IPS-20b (cell line): ENCODE results near the gene AMFR.

Experiments
- H3K27ac ChIP-seq: one replicate; pipeline ENCODE4 v1.5.1; 2013; ENCODE audit warnings: low read length
- H3K27me3 ChIP-seq: 2 replicates; pipeline ENCODE4 v1.6.1; 2013; ENCODE audit warnings: mild to moderate bottlenecking, low read length, inconsistent platforms; ENCODE audit not compliant: insufficient read depth
- H3K36me3 ChIP-seq: 2 replicates; pipeline ENCODE4 v1.6.1; 2013; ENCODE audit warnings: low read depth, mild to moderate bottlenecking, inconsistent platforms, low read length, moderate library complexity; ENCODE audit not compliant: insufficient read depth
- H3K4me1 ChIP-seq: 2 replicates; pipeline ENCODE4 v1.6.1; 2013; ENCODE audit warnings: mild to moderate bottlenecking, control low read depth, inconsistent platforms, low read length, moderate library complexity; ENCODE audit not compliant: insufficient read depth
- H3K4me3 ChIP-seq: 2 replicates; pipeline ENCODE4 v1.5.1; 2013; ENCODE audit warnings: mild to moderate bottlenecking, low read length, inconsistent platforms
- H3K9ac ChIP-seq: 2 replicates; pipeline ENCODE4 v1.6.1; 2013; ENCODE audit warnings: low read depth, mild to moderate bottlenecking, inconsistent platforms, low read length, moderate library complexity
- H3K9me3 ChIP-seq: 2 replicates; pipeline ENCODE4 v1.6.1; 2013; ENCODE audit warnings: mild to moderate bottlenecking, low read depth, low read length, inconsistent platforms; ENCODE audit not compliant: insufficient read depth

Gene AMFR

GRCh38 chr16:56357765-56358322, 67.5 kb downstream of the AMFR start:
- peaks cover 7% of the 10 kb centered on the region for H3K36me3 ChIP-seq
- H3K9ac ChIP-seq = no peak overlapping the region
- H3K4me1 ChIP-seq = peaks cover 18% of the 10 kb centered on the region; the same call in 1 of the 2 replicates
- H3K27me3 ChIP-seq = no peaks in the 10 kb centered on the region
- H3K27ac ChIP-seq = no peak overlapping the region
- H3K9me3 ChIP-seq = no peaks in the 10 kb centered on the region
- no peak overlapping the region for H3K4me3 ChIP-seq

DNA sequence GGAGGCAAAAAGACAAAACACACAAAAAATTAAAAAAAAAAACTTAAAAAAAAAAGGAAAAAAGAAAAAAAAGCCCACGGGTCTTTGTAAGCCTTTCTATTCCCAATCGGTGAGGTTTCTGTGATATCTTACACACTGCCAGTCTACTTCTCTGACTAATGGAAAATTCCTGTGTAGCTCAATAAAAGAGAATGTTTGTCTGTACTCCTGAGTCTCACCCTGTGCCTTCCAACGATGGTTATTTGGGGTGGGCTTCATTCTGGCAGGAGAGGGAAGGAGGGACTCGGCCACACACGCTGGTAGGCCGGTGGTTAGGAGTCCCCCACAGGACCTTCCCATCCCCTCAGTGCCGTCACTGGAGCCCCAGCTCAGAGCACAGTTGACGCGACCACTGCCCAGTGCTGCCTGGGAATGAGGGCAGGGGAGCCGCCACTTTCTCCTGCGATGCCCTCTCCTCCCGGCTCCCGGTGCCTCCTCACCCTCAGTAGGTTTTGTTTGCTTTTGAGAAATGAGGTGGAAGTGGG, 68.0 kb downstream of the AMFR start:
- Histone ChIP-seq H3K27ac (no peak overlapping the region), H3K27me3 (no peaks in the 10 kb centered on the region), H3K9ac (peak overlapping the region; percentile 52; the same call in 1 of the 2 replicates), H3K36me3 (peaks cover 4% of the 10 kb centered on the region), H3K4me1 (peaks cover 18% of the 10 kb centered on the region; the same call in 1 of the 2 replicates), H3K9me3 (no peaks in the 10 kb centered on the region), H3K4me3 (peak overlapping the region; percentile 57; the same call in 1 of the 2 replicates)

- Histone ChIP-seq H3K9me3 (no peaks in the 10 kb centered on the region), H3K4me1 (peaks cover 18% of the 10 kb centered on the region; the same call in 1 of the 2 replicates), H3K27me3 (no peaks in the 10 kb centered on the region), H3K4me3 (peak overlapping the region; percentile 57; the same call in 1 of the 2 replicates), H3K9ac (peak overlapping the region; percentile 52; the same call in 1 of the 2 replicates), H3K27ac (no peak overlapping the region), H3K36me3 (no peaks in the 10 kb centered on the region)
Measured at GRCh38 chr16:56356276-56357240, 68.8 kb downstream of the AMFR start.

GRCh38 chr16:56355786-56356275, 69.5 kb downstream of the AMFR start:
- Histone ChIP-seq H3K4me3 (peak overlapping the region; percentile 57; the same call in 1 of the 2 replicates), H3K4me1 (peaks cover 18% of the 10 kb centered on the region; the same call in 1 of the 2 replicates), H3K27ac (no peak overlapping the region), H3K9ac (peak overlapping the region; percentile 4; the same call in 1 of the 2 replicates), H3K36me3 (no peaks in the 10 kb centered on the region), H3K27me3 (no peaks in the 10 kb centered on the region), H3K9me3 (no peaks in the 10 kb centered on the region)

DNA sequence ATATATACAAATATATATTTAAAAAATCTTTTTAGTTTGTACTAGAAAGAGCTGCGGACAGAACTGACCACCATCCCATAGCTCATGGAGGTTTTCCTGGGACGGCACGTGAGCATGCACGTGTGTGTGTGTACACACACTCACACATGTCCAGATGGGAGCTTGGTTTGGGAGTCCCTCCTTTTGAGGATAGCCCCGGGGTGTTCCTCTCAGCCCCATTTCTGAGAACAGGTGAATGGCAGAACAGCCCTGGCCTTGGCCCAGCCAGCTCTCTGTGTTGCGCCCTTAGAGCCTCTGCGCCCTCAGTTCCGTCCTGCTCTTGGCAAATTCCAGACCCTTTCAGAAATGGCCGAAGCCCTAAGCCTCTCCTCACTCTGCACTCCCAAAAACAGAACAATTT, 70.1 kb downstream of the AMFR start:
- Histone ChIP-seq H3K9me3 (no peaks in the 10 kb centered on the region), H3K4me3 (no peak overlapping the region), H3K9ac (no peak overlapping the region), H3K36me3 (no peaks in the 10 kb centered on the region), H3K27me3 (no peaks in the 10 kb centered on the region), H3K27ac (no peak overlapping the region), H3K4me1 (peaks cover 18% of the 10 kb centered on the region; the same call in 1 of the 2 replicates)

DNA sequence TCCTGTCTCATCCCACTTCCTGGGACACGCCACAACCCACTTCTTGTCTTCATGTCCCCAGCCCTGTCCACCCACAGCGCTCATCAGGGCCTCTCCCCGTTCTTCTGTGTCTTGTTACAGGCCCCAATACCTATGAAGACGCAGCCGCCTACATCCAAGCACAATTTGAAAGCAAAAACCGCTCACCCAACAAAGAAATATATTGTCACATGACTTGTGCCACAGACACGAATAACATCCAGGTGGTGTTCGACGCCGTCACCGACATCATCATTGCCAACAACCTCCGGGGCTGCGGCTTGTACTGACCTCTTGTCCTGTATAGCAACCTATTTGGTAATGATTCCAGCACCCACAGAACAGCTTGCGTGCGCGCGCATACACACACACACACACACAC, 70.6 kb downstream of the AMFR start:
- Histone ChIP-seq H3K4me3 (no peak overlapping the region), H3K27ac (no peak overlapping the region), H3K9ac (no peak overlapping the region), H3K9me3 (no peaks in the 10 kb centered on the region), H3K4me1 (peaks cover 18% of the 10 kb centered on the region; the same call in 1 of the 2 replicates), H3K27me3 (no peaks in the 10 kb centered on the region), H3K36me3 (no peaks in the 10 kb centered on the region)

DNA sequence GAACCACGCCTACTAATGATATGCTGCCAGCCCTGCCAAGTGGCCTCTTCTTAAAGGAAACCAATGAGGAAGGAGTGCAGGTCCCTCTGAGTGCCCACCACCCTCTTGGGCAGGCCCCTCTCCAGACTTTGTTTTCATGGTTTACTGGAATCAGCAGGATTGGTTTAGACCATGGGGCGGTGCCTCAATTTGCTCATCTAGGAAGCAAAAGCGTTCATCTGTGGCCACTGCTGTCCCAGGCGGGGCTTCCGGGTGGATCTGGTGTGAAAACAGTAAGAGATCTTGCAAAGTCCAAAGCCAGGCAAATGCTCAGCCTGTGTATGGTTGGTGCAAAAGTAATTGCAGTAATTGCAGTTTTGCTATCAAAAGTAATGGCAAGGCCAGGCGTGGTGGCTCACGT, 71.3 kb downstream of the AMFR start:
- Histone ChIP-seq H3K4me1 (peaks cover 18% of the 10 kb centered on the region; the same call in 1 of the 2 replicates), H3K36me3 (no peaks in the 10 kb centered on the region), H3K9me3 (no peaks in the 10 kb centered on the region), H3K4me3 (no peak overlapping the region), H3K27me3 (no peaks in the 10 kb centered on the region), H3K9ac (no peak overlapping the region), H3K27ac (no peak overlapping the region)

DNA sequence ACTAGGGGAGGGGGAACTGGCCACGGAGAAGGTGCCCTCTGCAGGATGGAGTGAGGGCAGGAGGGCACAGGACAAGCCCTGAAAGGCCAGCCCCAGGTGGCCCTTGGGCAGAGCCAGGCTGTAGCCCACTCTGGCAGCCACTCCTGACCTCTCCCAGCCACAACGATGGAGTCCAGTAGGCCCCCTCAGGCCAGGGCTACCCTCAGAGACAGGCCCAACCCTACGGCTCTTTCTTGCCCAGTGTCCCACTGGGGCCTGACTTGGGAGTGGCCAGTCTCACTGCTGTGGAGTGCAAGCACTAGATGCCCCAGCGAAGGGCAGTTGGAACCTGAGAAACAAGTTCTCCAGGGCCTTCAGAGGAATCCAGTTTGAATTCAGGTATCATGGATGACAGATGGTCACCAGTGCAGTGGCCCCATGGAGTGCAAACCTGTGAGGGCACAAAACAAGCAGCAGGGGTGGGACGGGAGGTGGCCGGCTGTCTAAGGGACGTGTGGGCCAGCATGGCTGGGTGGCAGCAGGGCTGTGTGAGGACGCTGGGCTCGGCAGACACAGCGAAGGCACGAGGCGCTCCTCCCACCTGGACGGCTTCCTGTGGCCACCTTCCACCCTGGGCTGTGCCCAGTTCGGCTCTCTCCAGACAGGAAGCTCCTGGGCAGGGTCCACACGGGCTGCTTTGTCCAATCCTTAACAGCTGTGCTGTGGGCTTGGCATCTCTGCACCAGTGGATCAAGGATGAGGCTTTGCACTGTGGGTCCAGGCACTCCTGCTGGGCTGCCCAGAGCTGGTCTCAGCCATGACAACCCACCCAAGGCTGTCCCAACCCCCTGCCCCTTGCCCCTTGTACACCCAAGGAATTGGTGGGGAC, 72.1 kb downstream of the AMFR start:
- no peaks in the 10 kb centered on the region for H3K27me3 ChIP-seq
- H3K36me3 ChIP-seq = no peaks in the 10 kb centered on the region
- H3K4me3 ChIP-seq = no peak overlapping the region

GRCh38 chr16:56352351-56353053, 72.8 kb downstream of the AMFR start:
- Histone ChIP-seq H3K9ac (no peak overlapping the region), H3K9me3 (no peaks in the 10 kb centered on the region), H3K4me1 (peaks cover 13% of the 10 kb centered on the region; the same call in 1 of the 2 replicates), H3K36me3 (no peaks in the 10 kb centered on the region), H3K27me3 (no peaks in the 10 kb centered on the region), H3K4me3 (no peak overlapping the region), H3K27ac (no peak overlapping the region)

More for the DNA sequence above, 72.1 kb downstream of the AMFR start:
- H3K27ac ChIP-seq = no peak overlapping the region
- no peaks in the 10 kb centered on the region for H3K9me3 ChIP-seq
- peaks cover 18% of the 10 kb centered on the region; the same call in 1 of the 2 replicates for H3K4me1 ChIP-seq
- H3K9ac ChIP-seq = no peak overlapping the region

DNA sequence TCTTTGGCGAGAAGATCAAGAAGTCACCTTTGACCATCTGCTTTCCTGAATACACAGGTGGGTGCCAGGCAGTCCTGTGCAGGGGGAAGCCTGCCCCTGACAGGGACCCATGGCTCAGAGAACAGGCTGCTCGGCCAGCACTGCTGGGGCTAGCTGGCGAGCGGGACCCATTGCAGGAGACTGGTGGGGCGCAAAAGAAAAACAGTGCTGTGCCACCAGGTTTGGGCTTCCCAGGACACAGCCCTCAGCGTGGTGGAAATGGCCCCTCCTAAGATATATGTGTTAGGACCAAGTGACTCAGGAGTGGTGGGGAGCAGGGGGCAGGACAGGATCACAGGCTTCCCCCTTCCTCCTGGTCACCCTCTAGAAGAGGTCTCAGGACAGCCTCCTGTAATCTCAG, 73.9 kb downstream of the AMFR start:
- no peak overlapping the region for H3K27ac ChIP-seq

More for the DNA sequence above, 73.9 kb downstream of the AMFR start:
- no peaks in the 10 kb centered on the region for H3K9me3 ChIP-seq
- no peaks in the 10 kb centered on the region for H3K27me3 ChIP-seq
- peaks cover 5% of the 10 kb centered on the region; the same call in 1 of the 2 replicates for H3K4me1 ChIP-seq
- no peak overlapping the region for H3K4me3 ChIP-seq
- H3K9ac ChIP-seq = no peak overlapping the region
- no peaks in the 10 kb centered on the region for H3K36me3 ChIP-seq
